ENCODE results near the gene MANBA.
"Not testable (repeated sequence)": the region's sequence is repeated elsewhere in the genome, so short reads cannot be mapped to it uniquely, and the experiment has no call there.

MANBA gene

DNA sequence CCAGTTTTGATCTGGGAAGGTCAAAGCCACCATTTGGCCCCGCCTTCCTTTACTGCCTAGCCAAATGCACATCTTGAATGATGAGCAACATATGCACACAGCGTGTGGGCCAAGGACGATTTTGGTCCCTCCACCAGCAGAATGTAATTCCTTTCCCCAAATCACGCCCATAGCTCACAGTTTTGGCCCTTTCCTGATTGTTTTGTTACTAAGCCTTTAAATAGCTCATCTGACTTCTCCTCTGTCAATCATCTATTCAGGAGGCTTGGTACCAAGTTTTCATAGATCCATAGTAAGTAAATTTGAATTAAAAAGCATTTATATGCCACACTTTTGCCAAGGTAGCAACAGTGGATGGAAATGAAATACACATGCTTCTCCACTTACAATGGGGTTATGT, 136.3 kb downstream of the MANBA start:
- TF ChIP-seq MYC (IDR thresholded peaks at IDR 0.05; ENCODE audit: low read depth, low read length), result no peak
- TF ChIP-seq, protein P1, sequence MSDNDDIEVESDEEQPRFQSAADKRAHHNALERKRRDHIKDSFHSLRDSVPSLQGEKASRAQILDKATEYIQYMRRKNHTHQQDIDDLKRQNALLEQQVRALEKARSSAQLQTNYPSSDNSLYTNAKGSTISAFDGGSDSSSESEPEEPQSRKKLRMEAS (IDR thresholded peaks at IDR 0.05; ENCODE audit: low read depth, low read length), result no peak
- TF ChIP-seq, protein P2, sequence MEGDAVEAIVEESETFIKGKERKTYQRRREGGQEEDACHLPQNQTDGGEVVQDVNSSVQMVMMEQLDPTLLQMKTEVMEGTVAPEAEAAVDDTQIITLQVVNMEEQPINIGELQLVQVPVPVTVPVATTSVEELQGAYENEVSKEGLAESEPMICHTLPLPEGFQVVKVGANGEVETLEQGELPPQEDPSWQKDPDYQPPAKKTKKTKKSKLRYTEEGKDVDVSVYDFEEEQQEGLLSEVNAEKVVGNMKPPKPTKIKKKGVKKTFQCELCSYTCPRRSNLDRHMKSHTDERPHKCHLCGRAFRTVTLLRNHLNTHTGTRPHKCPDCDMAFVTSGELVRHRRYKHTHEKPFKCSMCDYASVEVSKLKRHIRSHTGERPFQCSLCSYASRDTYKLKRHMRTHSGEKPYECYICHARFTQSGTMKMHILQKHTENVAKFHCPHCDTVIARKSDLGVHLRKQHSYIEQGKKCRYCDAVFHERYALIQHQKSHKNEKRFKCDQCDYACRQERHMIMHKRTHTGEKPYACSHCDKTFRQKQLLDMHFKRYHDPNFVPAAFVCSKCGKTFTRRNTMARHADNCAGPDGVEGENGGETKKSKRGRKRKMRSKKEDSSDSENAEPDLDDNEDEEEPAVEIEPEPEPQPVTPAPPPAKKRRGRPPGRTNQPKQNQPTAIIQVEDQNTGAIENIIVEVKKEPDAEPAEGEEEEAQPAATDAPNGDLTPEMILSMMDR (IDR thresholded peaks at IDR 0.05; ENCODE audit: low read depth, low read length), result no peak
- TF ChIP-seq POLR2A (IDR thresholded peaks at IDR 0.05; ENCODE audit: extremely low read depth, insufficient read length), result no peak
- no peak for DNase-seq (ENCODE audit: low read depth)
- H3K4me3 ChIP-seq (ENCODE audit: low read depth, low read length), result no peak overlapping the region

DNA sequence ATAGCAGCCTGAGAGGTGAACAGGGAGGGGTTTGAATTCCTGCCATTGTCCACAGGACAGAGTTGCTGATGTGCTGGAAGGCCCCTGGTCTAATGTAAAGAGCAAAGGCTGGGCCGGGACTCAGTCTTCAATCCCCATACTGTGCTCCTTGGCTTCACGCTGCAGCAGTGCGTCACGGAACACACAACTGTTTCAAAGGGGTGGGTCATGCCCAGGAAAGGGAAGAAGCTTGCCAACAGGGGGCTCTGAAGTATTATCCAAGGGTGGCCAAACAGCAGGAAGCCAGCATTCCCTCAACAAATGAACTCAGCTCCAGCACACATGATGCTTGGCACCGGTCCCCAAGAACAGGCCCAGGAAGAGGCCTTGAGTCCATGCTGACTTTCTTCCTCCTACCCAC, 137.1 kb downstream of the MANBA start:
- DNase-seq (ENCODE audit: low read depth), result peak; percentile 29
- TF ChIP-seq POLR2A (IDR thresholded peaks at IDR 0.05; ENCODE audit: extremely low read depth, insufficient read length) (no peak), MYC (IDR thresholded peaks at IDR 0.05; ENCODE audit: low read depth, low read length) (no peak)
- TF ChIP-seq, protein P1 (IDR thresholded peaks at IDR 0.05; ENCODE audit: low read depth, low read length), result no peak
- TF ChIP-seq, protein P2 (IDR thresholded peaks at IDR 0.05; ENCODE audit: low read depth, low read length), result no peak
- no peak overlapping the region for H3K4me3 ChIP-seq (ENCODE audit: low read depth, low read length)

DNA sequence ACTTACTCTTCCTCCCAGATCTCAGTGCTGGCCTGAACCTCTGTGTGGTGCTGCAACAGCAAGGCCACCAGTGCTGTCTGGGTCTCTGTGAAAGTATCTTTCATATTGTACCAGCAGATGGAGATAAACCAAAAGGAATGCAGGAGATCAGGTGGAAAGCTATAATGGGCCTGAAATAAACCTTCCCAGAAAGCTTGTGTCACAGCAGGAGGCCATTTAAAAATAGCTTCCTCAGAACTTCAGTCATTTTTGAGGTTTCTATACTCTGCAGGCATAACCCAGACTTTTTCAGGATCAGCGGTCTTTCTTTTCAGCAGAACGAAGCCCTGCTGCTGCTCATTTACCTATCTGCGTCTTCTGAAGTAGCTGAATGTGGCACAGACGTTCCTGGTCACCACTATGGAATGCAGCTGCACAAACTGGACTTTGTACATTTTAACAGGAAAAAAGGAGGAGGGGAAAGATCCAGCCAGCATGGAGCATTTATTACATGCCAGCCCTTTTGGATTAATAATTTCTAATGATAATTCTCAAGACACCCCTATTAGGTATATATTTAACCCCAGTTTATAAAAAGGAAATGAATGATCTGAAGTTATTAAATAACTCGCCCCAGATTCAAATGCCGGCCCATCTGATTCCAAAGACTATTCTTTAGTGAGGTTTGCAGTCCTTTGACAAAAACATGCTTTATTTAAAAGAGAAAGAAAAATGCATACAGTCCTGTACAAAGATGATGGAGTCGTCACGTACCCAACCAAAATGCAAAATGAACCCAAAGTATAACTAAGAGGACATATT, 139.9 kb downstream of the MANBA start:
- no peak for TF ChIP-seq MYC (IDR thresholded peaks at IDR 0.05; ENCODE audit: low read depth, low read length)
- TF ChIP-seq, protein P2 (IDR thresholded peaks at IDR 0.05; ENCODE audit: low read depth, low read length), result peak; percentile 20
- peak; percentile 71 for DNase-seq (ENCODE audit: low read depth)
- H3K4me3 ChIP-seq (ENCODE audit: low read depth, low read length), result no peak overlapping the region

DNA sequence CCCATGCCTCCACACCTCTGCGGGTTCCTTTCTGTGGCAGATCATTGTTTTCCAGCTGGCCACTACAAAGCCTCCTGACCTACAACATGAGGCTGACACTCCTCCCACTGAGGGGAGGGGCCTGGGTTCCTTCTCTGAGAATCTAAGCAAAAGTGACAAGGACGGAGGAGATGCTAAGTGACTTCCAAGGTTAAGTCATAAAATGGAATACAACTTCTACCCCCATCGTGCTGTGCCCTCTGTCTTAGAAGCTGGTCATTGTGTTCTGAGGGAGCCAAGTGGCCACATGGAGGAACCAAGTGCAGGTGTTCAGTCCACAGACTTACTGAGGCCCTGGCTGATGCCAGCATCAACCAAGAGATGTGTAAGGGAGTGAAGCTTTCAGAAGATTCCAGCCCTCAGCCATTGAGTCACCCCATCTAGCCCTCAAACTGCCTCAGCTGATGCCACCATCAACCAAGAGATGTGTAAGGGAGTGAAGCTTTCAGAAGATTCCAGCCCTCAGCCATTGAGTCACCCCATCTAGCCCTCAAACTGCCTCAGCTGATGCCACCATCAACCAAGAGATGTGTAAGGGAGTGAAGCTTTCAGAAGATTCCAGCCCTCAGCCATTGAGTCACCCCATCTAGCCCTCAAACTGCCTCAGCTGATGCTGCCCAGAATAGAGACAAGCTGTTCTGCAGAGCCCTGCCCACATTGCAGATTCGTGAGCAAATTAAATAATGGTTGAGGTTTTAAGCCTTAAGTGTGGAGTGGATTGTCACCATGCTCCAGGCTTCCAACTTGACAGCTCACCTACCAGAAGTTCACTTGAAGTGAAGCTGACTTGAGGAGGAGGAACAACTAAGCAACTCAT, 140.8 kb downstream of the MANBA start:
- not testable (repeated sequence) for H3K4me3 ChIP-seq (ENCODE audit: low read depth, low read length)
- peak; percentile 8 for DNase-seq (ENCODE audit: low read depth)

DNA sequence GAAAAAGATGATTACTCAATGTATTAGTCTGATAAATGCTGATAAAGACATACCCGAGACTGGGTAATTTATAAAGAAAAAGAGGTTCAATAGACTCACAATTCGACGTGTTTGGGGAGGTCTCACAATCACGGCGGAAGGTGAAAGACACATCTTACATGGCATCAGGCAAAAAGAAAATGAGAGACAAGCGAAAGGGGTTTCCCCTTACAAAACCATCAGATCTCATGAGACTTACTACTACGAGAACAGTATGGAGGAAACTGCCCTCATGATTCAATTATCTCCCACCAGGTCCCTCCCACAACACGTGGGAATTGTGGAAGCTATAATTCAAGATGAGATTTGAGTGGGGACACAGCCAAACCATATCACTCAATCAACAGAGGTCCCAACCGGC, 141.7 kb downstream of the MANBA start:
- DNase-seq (ENCODE audit: low read depth), result not testable (repeated sequence)

DNA sequence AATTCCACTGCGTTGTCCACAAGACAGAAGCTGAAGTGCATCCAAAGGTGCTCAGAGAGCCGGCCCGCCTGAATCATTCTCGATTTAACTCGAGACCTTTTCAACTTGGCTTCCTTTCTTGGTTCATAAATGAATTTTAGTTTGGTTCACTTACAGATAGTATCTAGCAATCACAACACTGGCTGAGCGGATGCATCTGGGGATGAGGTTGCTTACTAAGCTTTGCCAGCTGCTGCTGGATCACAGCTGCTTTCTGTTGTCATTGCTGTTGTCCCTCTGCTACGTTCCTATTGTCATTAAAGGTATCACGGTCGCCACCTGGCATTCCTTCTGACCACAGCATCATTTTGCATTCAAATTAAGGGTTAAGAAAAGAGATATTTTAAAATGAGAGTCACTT, 144.1 kb downstream of the MANBA start:
- no peak overlapping the region for H3K4me3 ChIP-seq (ENCODE audit: low read depth, low read length)
- no peak for DNase-seq (ENCODE audit: low read depth)

More for the DNA sequence above, 141.7 kb downstream of the MANBA start:
- not testable (repeated sequence) for H3K4me3 ChIP-seq (ENCODE audit: low read depth, low read length)

More for the DNA sequence above, 144.1 kb downstream of the MANBA start:
- TF ChIP-seq MYC (IDR thresholded peaks at IDR 0.05; ENCODE audit: low read depth, low read length) (no peak), POLR2A (IDR thresholded peaks at IDR 0.05; ENCODE audit: extremely low read depth, insufficient read length) (no peak)
- TF ChIP-seq, protein P1 (IDR thresholded peaks at IDR 0.05; ENCODE audit: low read depth, low read length), result no peak
- TF ChIP-seq, protein P2 (IDR thresholded peaks at IDR 0.05; ENCODE audit: low read depth, low read length), result no peak

All from NB4 (cell line).